ENCODE measurements around the gene UPF1. TPM values are rescaled to one million over a fixed set of nuclear protein-coding genes. Genes with fewer than 3 reads are reported as not detected.
A peak's percentile ranks its signal among the peaks of the same experiment; 100 is the strongest.

Gene UPF1
- polyA plus RNA-seq, 1 of the 3 experiments (the other 2 are of a cell fraction): 33.3 TPM

DNA sequence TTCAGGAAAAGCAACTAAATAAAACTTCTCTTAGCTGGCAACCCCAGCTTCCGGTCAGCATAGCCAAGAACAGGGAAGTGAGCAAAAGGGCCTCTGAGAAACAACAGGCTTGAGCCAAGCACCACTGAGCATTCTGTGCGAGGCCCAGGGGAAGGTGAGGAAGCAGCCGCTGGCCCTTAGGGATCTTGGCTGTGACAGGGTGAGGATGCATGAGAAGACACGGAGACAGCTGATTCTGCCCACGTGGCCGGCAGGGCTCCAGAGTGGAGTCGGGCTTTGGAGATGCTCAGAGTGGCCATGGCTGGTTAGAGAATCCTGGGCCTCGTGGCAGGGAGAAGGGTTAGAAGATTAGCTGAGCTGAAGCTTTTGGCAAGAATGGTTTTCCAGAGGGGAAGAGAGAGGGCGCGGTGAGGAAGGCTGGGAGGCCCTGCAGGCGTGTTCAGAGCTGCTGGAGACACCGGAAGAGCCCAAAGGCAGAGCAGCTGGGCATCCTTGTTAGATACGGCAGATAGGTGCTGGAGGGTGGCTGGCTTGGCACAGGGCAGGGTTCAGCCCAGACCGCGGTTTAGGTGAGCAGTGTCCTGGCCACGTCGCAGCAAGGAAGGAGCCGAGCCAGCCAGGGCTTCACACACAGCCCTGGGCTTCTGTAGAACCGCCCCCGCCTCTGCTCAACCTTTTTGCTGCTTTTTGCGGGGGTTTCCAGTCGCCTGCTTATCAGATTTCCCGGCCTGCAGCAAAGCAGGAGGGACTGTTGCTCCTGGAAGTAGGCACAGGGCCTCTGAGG lies 17.3 kb downstream of the UPF1 start:
- Histone ChIP-seq H3K9me3 (no peaks in the 10 kb centered on the region), H3K79me2 (ENCODE audit: insufficient read depth) (peaks cover 80% of the 10 kb centered on the region), H3F3A (replicated peaks; ENCODE audit: insufficient read depth) (peaks cover 12% of the 10 kb centered on the region), H3K9me2 (no peaks in the 10 kb centered on the region), H4K20me1 (ENCODE audit: insufficient read depth) (peaks cover 73% of the 10 kb centered on the region), H3K36me3 (replicated peaks in 1 of 2; ENCODE audit: control insufficient read depth in 1 of 2, insufficient read depth in 2 of 2, low read length in 1 of 2) (peaks cover 26 to 41% of the 10 kb centered on the region in 2 experiments), H2AFZ (ENCODE audit: low read depth) (no peak overlapping the region), H3K27me3 (ENCODE audit: insufficient read depth) (no peaks in the 10 kb centered on the region), H3K4me3 (ENCODE audit: low read depth in 2 of 2, low read length in 1 of 2) (no peak overlapping the region), H3K9ac (peak overlapping the region; percentile 14; the same call in 1 of the 2 replicates), H3K27ac (ENCODE audit: low read depth in 2 of 2, low read length in 1 of 2) (peak overlapping the region; percentile 63 to 98), H3K4me2 (peak overlapping the region; percentile 67), H3K4me1 (ENCODE audit: control insufficient read depth in 1 of 2, insufficient read depth in 2 of 2, low read depth in 1 of 2, low read length in 1 of 2) (peaks cover 24 to 75% of the 10 kb centered on the region in 2 experiments)
- DNase-seq: peak; percentile 70
- TF ChIP-seq SMC3 (IDR thresholded peaks at IDR 0.05; ENCODE audit: low read depth, low read length) (no peak), NRF1 (IDR thresholded peaks at IDR 0.05; ENCODE audit: low read depth, low read length) (no peak), CTCF (IDR thresholded peaks at IDR 0.05) (no peak), TEAD4 (IDR thresholded peaks at IDR 0.05; ENCODE audit: borderline replicate concordance, insufficient read depth) (no peak), RCOR1 (IDR thresholded peaks at IDR 0.05; ENCODE audit: low read length) (no peak), CHD2 (IDR thresholded peaks at IDR 0.05; ENCODE audit: low read length, partially characterized antibody) (no peak), MAX (IDR thresholded peaks at IDR 0.05; ENCODE audit: low read depth) (peak; percentile 63), POLR2AphosphoS5 (IDR thresholded peaks at IDR 0.05; ENCODE audit: low read depth, low read length) (no peak), EP300 (IDR thresholded peaks at IDR 0.05; ENCODE audit: borderline replicate concordance in 1 of 2, low read depth in 1 of 2, low read length in 1 of 2) (peak in 1 of 2 experiments; percentile 52; a peak in 1 of 4 replicates), ZBTB33 (IDR thresholded peaks at IDR 0.05; ENCODE audit: borderline replicate concordance, low read depth) (no peak), GABPA (IDR thresholded peaks at IDR 0.05; ENCODE audit: low read depth) (no peak), FOSL2 (IDR thresholded peaks at IDR 0.05; ENCODE audit: borderline replicate concordance, low read depth) (no peak), MXI1 (IDR thresholded peaks at IDR 0.05; ENCODE audit: low read depth, low read length) (peak; percentile 83), YY1 (IDR thresholded peaks at IDR 0.05; ENCODE audit: low read depth) (no peak), GATA2 (CRISPR knock-in tag; IDR thresholded peaks at IDR 0.05) (peak; percentile 75)
- 61% methylated on average over 22 of the region's 23 CpGs for WGBS (ENCODE audit: low lambda C conversion rate)
- ChIA-PET CTCF (interaction anchor here (0.6 to 16.0 kb wide), 14 partner anchors 8 to 387 kb away, joined by 3 to 234 read pairs (median 10); partner anchors contain the start of genes CERS1, REX1BD and UPF1), POLR2A (interaction anchor here (0.7 to 3.4 kb wide), 6 partner anchors 17 to 278 kb away, joined by 3 to 14 read pairs (median 4); partner anchors contain the start of genes REX1BD, UBA52 and UPF1)

All from SK-N-SH (cell line).